Muscle layer of colon (tissue), 2 donors: Measurements from ENCODE around the gene TRABD2B.

ENCODE experiments used
- H3K27ac ChIP-seq: one replicate; pipeline ENCODE4 v1.7.0; 2013; ENCODE audit warnings: low read depth, mild to moderate bottlenecking, low read length, moderate library complexity
- H3K27me3 ChIP-seq, 2 donors: one replicate each; pipeline ENCODE4 v1.7.0; 2013; ENCODE audit warnings: low read length in 2 of 2, mild to moderate bottlenecking in 2 of 2; ENCODE audit not compliant: insufficient read depth in 2 of 2, control insufficient read depth in 1 of 2
- H3K36me3 ChIP-seq: one replicate; pipeline ENCODE4 v1.7.0; 2013; ENCODE audit warnings: mild to moderate bottlenecking, low read length; ENCODE audit not compliant: insufficient read depth
- H3K4me1 ChIP-seq: one replicate; pipeline ENCODE4 v1.7.0; 2013; ENCODE audit warnings: mild to moderate bottlenecking, low read length; ENCODE audit not compliant: insufficient read depth
- H3K4me3 ChIP-seq, 2 donors: one replicate each; pipeline ENCODE4 v1.7.0; 2013; ENCODE audit warnings: low read length in 2 of 2, low read depth in 1 of 2, mild to moderate bottlenecking in 1 of 2, moderate library complexity in 1 of 2
- H3K9ac ChIP-seq: one replicate; pipeline ENCODE4 v1.7.0; 2013; ENCODE audit warnings: low read length
- H3K9me3 ChIP-seq: one replicate; pipeline ENCODE4 v1.7.0; 2013; ENCODE audit warnings: mild to moderate bottlenecking, low read length
- donor health status: abdominal sarcoma.
- donor health status: Adenocarcinoma of cecum.

TRABD2B gene

GRCh38 chr1:47850451-47850850, 146.7 kb downstream of the TRABD2B start:
- Histone ChIP-seq H3K36me3 (no peaks in the 10 kb centered on the region), H3K9ac (no peak overlapping the region), H3K4me1 (no peaks in the 10 kb centered on the region), H3K9me3 (no peaks in the 10 kb centered on the region), H3K4me3 (no peak overlapping the region), H3K27ac (no peak overlapping the region), H3K27me3 (no peaks in the 10 kb centered on the region)

- no peak overlapping the region for H3K9ac ChIP-seq
- no peaks in the 10 kb centered on the region for H3K9me3 ChIP-seq
- H3K4me1 ChIP-seq: no peaks in the 10 kb centered on the region
- H3K27ac ChIP-seq: no peak overlapping the region
- H3K27me3 ChIP-seq: no peaks in the 10 kb centered on the region
- no peaks in the 10 kb centered on the region for H3K36me3 ChIP-seq
- H3K4me3 ChIP-seq: no peak overlapping the region
These were observed 147.5 kb downstream of the TRABD2B start for GRCh38 chr1:47849591-47850261.

- H3K4me1 ChIP-seq: no peaks in the 10 kb centered on the region
- no peaks in the 10 kb centered on the region for H3K27me3 ChIP-seq
- no peak overlapping the region for H3K4me3 ChIP-seq
- no peaks in the 10 kb centered on the region for H3K9me3 ChIP-seq
- no peak overlapping the region for H3K9ac ChIP-seq
- no peaks in the 10 kb centered on the region for H3K36me3 ChIP-seq
- H3K27ac ChIP-seq: no peak overlapping the region
These were observed 148.1 kb downstream of the TRABD2B start for GRCh38 chr1:47849005-47849521.

- no peak overlapping the region for H3K9ac ChIP-seq
- no peak overlapping the region for H3K4me3 ChIP-seq
- no peaks in the 10 kb centered on the region for H3K9me3 ChIP-seq
- H3K27me3 ChIP-seq: no peaks in the 10 kb centered on the region
- H3K36me3 ChIP-seq: no peaks in the 10 kb centered on the region
- no peak overlapping the region for H3K27ac ChIP-seq
- no peaks in the 10 kb centered on the region for H3K4me1 ChIP-seq
These were observed 149.4 kb downstream of the TRABD2B start for GRCh38 chr1:47847763-47848162.

GRCh38 chr1:47844558-47844955, 152.6 kb downstream of the TRABD2B start:
- Histone ChIP-seq H3K27ac (no peak overlapping the region), H3K4me1 (peaks cover 3% of the 10 kb centered on the region), H3K4me3 (no peak overlapping the region), H3K27me3 (no peaks in the 10 kb centered on the region), H3K9me3 (no peaks in the 10 kb centered on the region), H3K36me3 (no peaks in the 10 kb centered on the region), H3K9ac (no peak overlapping the region)

- no peaks in the 10 kb centered on the region for H3K9me3 ChIP-seq
- no peak overlapping the region for H3K4me3 ChIP-seq
- no peaks in the 10 kb centered on the region for H3K27me3 ChIP-seq
- no peak overlapping the region for H3K27ac ChIP-seq
- H3K9ac ChIP-seq: no peak overlapping the region
- peaks cover 3% of the 10 kb centered on the region for H3K4me1 ChIP-seq
- no peaks in the 10 kb centered on the region for H3K36me3 ChIP-seq
These were observed 153.2 kb downstream of the TRABD2B start for GRCh38 chr1:47843781-47844557.

GRCh38 chr1:47843059-47843458, 154.1 kb downstream of the TRABD2B start:
- no peak overlapping the region for H3K27ac ChIP-seq
- H3K4me3 ChIP-seq: no peak overlapping the region
- H3K4me1 ChIP-seq: peaks cover 3% of the 10 kb centered on the region
- H3K9me3 ChIP-seq: no peaks in the 10 kb centered on the region
- no peak overlapping the region for H3K9ac ChIP-seq
- no peaks in the 10 kb centered on the region for H3K36me3 ChIP-seq
- no peaks in the 10 kb centered on the region for H3K27me3 ChIP-seq

GRCh38 chr1:47842228-47842919, 154.8 kb downstream of the TRABD2B start:
- Histone ChIP-seq H3K27ac (no peak overlapping the region), H3K36me3 (no peaks in the 10 kb centered on the region), H3K27me3 (no peaks in the 10 kb centered on the region), H3K4me3 (no peak overlapping the region), H3K4me1 (peaks cover 3% of the 10 kb centered on the region), H3K9ac (no peak overlapping the region), H3K9me3 (no peaks in the 10 kb centered on the region)

- H3K4me1 ChIP-seq: peaks cover 3% of the 10 kb centered on the region
- no peak overlapping the region for H3K9ac ChIP-seq
- H3K27ac ChIP-seq: no peak overlapping the region
- H3K27me3 ChIP-seq: no peaks in the 10 kb centered on the region
- H3K36me3 ChIP-seq: no peaks in the 10 kb centered on the region
- H3K4me3 ChIP-seq: no peak overlapping the region
- H3K9me3 ChIP-seq: no peaks in the 10 kb centered on the region
These were observed 155.8 kb downstream of the TRABD2B start for GRCh38 chr1:47841356-47841755.

GRCh38 chr1:47840393-47841190, 156.6 kb downstream of the TRABD2B start:
- no peaks in the 10 kb centered on the region for H3K27me3 ChIP-seq
- H3K9ac ChIP-seq: no peak overlapping the region
- H3K9me3 ChIP-seq: peaks cover 4% of the 10 kb centered on the region
- H3K4me1 ChIP-seq: peaks cover 3% of the 10 kb centered on the region
- H3K4me3 ChIP-seq: no peak overlapping the region
- H3K27ac ChIP-seq: no peak overlapping the region
- no peaks in the 10 kb centered on the region for H3K36me3 ChIP-seq

- Histone ChIP-seq H3K9me3 (peaks cover 4% of the 10 kb centered on the region), H3K27me3 (no peaks in the 10 kb centered on the region), H3K36me3 (no peaks in the 10 kb centered on the region), H3K9ac (no peak overlapping the region), H3K27ac (no peak overlapping the region), H3K4me1 (peaks cover 3% of the 10 kb centered on the region), H3K4me3 (no peak overlapping the region)
These were observed 157.8 kb downstream of the TRABD2B start for GRCh38 chr1:47839433-47839760.
